PC-3 (cell line): ENCODE results near the gene AOPEP. TPM values are rescaled to one million over a fixed set of nuclear protein-coding genes. Genes with fewer than 3 reads are reported as not detected.
"Not testable (repeated sequence)": the region's sequence is repeated elsewhere in the genome, so short reads cannot be mapped to it uniquely, and the experiment has no call there.

ENCODE experiments used
- ATAC-seq: fragments of 200-7000 bp; cut with Tn5 transposase; 2 replicates; pipeline ENCODE4 v1.9.1; 2020; ENCODE audit warnings: mild to moderate bottlenecking, moderate library complexity
- BruUV-seq: library from RNA; stranded (reverse); fragments of 400-500 nt; replicated peaks from 2 replicates; lab custom pipeline; 2021; lab: Mats Ljungman, UMichigan
- CTCF ChIA-PET: fragments of 300-600 bp; sonication (Branson Sonifier 250); formaldehyde crosslinking; loops from one replicate; lab custom pipeline; 2022; ENCODE audit warnings: antibody characterized with exemption; lab: Charles Lee
- POLR2A ChIA-PET: fragments of 300-600 bp; sonication (Branson Sonifier 250); formaldehyde crosslinking; loops from one replicate; lab custom pipeline; 2022; ENCODE audit warnings: antibody characterized with exemption; ENCODE audit not compliant: unreplicated experiment; lab: Charles Lee
- DNase-seq: peaks from one replicate; pipeline ENCODE4 v3.0.0-alpha.2; 2015
- H2AFZ ChIP-seq: fragments of 300-600 bp; sonication (generic); 2 replicates; pipeline ENCODE4 v1.6.0; 2016; ENCODE audit warnings: antibody characterized with exemption, low read length
- H3F3A ChIP-seq: fragments of 300-600 bp; sonication (generic); one replicate; pipeline ENCODE4 v1.6.0; 2017; ENCODE audit warnings: antibody characterized with exemption, low read length, control low read depth, mild to moderate bottlenecking; ENCODE audit not compliant: unreplicated experiment
- H3K27ac ChIP-seq: fragments of 300-600 bp; sonication (generic); 2 replicates; pipeline ENCODE4 v1.5.1; 2016; ENCODE audit warnings: mild to moderate bottlenecking, low read length
- H3K27me3 ChIP-seq: fragments of 300-600 bp; sonication (generic); 2 replicates; pipeline ENCODE4 v1.6.1; 2016; ENCODE audit warnings: low read length, mixed read lengths
- H3K36me3 ChIP-seq: fragments of 300-600 bp; sonication (generic); 2 replicates; pipeline ENCODE4 v1.6.1; 2016; ENCODE audit warnings: low read depth, mixed run types, low read length, mixed read lengths
- H3K4me1 ChIP-seq: fragments of 300-600 bp; sonication (generic); 2 replicates; pipeline ENCODE4 v1.5.1; 2016; ENCODE audit warnings: low read length; ENCODE audit not compliant: insufficient read depth
- H3K4me2 ChIP-seq: fragments of 300-600 bp; sonication (generic); 2 replicates; pipeline ENCODE4 v1.6.0; 2016; ENCODE audit warnings: low read length
- H3K4me3 ChIP-seq: fragments of 300-600 bp; sonication (generic); 2 replicates; pipeline ENCODE4 v1.5.1; 2016; ENCODE audit warnings: mild to moderate bottlenecking, low read length, mixed read lengths
- H3K79me2 ChIP-seq: fragments of 300-600 bp; sonication (generic); 2 replicates; pipeline ENCODE4 v1.6.1; 2017; ENCODE audit warnings: low read length, mixed read lengths
- H3K9ac ChIP-seq: fragments of 300-600 bp; sonication (generic); 2 replicates; pipeline ENCODE4 v1.6.0; 2016; ENCODE audit warnings: mild to moderate bottlenecking, low read length
- H3K9me2 ChIP-seq: fragments of 300-600 bp; sonication (generic); replicated peaks from 2 replicates; pipeline ENCODE4 v1.6.1; 2016; ENCODE audit warnings: mixed run types, low read length, mixed read lengths
- H3K9me3 ChIP-seq: fragments of 300-600 bp; sonication (generic); 2 replicates; pipeline ENCODE4 v1.6.1; 2016; ENCODE audit warnings: low read length, mixed read lengths
- H4K20me1 ChIP-seq: fragments of 300-600 bp; sonication (generic); 2 replicates; pipeline ENCODE4 v1.6.1; 2016; ENCODE audit warnings: low read length, mixed read lengths
- EZH2 ChIP-seq: fragments of 300-600 bp; sonication (generic); IDR thresholded peaks from one replicate; pipeline ENCODE4 v1.6.1; 2017; ENCODE audit warnings: antibody characterized with exemption, mild to moderate bottlenecking, low read length; ENCODE audit not compliant: unreplicated experiment
- EZH2phosphoT487 ChIP-seq: fragments of 300-600 bp; sonication (generic); IDR thresholded peaks from 2 replicates; pipeline ENCODE4 v1.6.1; 2018; ENCODE audit warnings: mild to moderate bottlenecking, antibody characterized with exemption, low read length, borderline replicate concordance
- intact Hi-C: fragments of 100-400 bp; cut with micrococcal nuclease; formaldehyde crosslinking; loops from 2 replicates; pipeline ENCODE4 v1.9.0; 2023
- total RNA-seq: library from RNA; depleted of rRNA; stranded (reverse); fragments of >200 nt; gene quantifications from 2 replicates; pipeline ENCODE4 v1.2.3, GENCODE V29; 2014
- TF ChIP-seq, protein P1 (sequence below): fragments of 300-600 bp; sonication (generic); conservative IDR thresholded peaks from 2 replicates; pipeline ENCODE4 v1.5.1; 2017; ENCODE audit warnings: antibody characterized with exemption, low read depth, mild to moderate bottlenecking, low read length

Gene AOPEP
- total RNA-seq, 1 experiment from 2014 or later = 23.1 TPM

DNA sequence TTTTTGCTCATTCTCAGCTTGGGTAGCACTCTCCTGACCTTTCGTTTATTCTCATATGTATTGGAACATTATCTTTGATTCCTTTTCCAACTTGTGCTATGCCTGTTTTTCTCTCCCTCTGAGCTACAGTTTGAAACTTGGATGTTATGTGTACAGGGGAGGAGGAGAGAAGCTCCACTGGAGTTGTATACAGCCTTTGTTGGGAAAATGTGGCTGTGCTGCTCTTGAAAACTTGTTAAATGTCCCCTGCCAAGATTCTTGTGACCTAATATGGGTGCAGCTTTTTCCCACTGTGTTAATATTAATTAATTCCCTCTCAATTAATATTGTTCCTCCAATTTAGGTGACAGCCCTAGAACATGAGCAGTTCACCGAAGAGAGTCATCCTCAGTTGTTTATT, 235.4 kb downstream of the AOPEP start:
- Histone ChIP-seq H3K36me3 (no peaks in the 10 kb centered on the region), H3K27me3 (no peaks in the 10 kb centered on the region), H3K4me2 (no peak overlapping the region), H4K20me1 (no peaks in the 10 kb centered on the region), H3K4me1 (no peaks in the 10 kb centered on the region), H3K9ac (no peak overlapping the region), H2AFZ (no peak overlapping the region), H3K9me2 (no peaks in the 10 kb centered on the region), H3K79me2 (no peaks in the 10 kb centered on the region), H3K4me3 (no peak overlapping the region), H3K9me3 (no peaks in the 10 kb centered on the region), H3F3A (no peaks in the 10 kb centered on the region), H3K27ac (no peak overlapping the region)
- POLR2A ChIA-PET = no interaction called here
- DNase-seq = no peak
- ATAC-seq = no peak
- CTCF ChIA-PET = no interaction called here
- intact Hi-C loops = no loop called here
- no TSS peak for BruUV-seq
- TF ChIP-seq, protein P1, sequence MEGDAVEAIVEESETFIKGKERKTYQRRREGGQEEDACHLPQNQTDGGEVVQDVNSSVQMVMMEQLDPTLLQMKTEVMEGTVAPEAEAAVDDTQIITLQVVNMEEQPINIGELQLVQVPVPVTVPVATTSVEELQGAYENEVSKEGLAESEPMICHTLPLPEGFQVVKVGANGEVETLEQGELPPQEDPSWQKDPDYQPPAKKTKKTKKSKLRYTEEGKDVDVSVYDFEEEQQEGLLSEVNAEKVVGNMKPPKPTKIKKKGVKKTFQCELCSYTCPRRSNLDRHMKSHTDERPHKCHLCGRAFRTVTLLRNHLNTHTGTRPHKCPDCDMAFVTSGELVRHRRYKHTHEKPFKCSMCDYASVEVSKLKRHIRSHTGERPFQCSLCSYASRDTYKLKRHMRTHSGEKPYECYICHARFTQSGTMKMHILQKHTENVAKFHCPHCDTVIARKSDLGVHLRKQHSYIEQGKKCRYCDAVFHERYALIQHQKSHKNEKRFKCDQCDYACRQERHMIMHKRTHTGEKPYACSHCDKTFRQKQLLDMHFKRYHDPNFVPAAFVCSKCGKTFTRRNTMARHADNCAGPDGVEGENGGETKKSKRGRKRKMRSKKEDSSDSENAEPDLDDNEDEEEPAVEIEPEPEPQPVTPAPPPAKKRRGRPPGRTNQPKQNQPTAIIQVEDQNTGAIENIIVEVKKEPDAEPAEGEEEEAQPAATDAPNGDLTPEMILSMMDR = no peak
- no peak for TF ChIP-seq EZH2phosphoT487
- TF ChIP-seq EZH2 = no peak

DNA sequence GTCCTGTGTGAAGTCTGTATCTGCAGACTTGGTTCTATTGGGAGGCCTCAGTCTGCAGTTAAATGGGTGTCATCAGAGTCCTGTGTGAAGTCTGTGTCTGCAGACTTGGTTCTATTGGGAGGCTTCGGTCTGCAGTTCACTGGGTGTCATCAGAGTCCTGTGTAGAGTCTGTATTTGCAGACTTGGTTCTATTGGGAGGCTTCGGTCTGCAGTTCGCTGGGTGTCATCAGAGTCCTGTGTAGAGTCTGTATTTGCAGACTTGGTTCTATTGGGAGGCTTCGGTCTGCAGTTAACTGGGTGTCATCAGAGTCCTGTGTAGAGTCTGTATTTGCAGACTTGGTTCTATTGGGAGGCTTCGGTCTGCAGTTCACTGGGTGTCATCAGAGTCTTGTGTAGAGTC, 239.1 kb downstream of the AOPEP start:
- not testable (repeated sequence) for DNase-seq

DNA sequence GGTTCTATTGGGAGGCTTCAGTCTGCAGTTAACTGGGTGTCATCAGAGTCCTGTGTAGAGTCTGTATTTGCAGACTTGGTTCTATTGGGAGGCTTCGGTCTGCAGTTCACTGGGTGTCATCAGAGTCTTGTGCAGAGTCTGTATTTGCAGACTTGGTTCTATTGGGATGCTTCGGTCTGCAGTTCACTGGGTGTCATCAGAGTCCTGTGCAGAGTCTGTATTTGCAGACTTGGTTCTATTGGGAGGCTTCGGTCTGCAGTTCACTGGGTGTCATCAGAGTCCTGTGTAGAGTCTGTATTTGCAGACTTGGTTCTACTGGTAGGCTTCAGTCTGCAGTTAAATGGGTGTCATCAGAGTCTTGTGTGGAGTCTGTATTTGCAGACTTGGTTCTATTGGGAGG, 239.5 kb downstream of the AOPEP start:
- ATAC-seq, intact Hi-C loops, H3K9me3 ChIP-seq, H3F3A ChIP-seq, H3K9ac ChIP-seq, H3K79me2 ChIP-seq, DNase-seq, H3K27me3 ChIP-seq, CTCF ChIA-PET, H3K4me2 ChIP-seq, H3K4me1 ChIP-seq, H3K27ac ChIP-seq, H3K36me3 ChIP-seq, POLR2A ChIA-PET, H3K9me2 ChIP-seq, H2AFZ ChIP-seq, H4K20me1 ChIP-seq, BruUV-seq, H3K4me3 ChIP-seq: not testable (repeated sequence)

More for the DNA sequence above, 239.1 kb downstream of the AOPEP start:
- ATAC-seq, H4K20me1 ChIP-seq, H2AFZ ChIP-seq, H3K4me1 ChIP-seq, BruUV-seq, intact Hi-C loops, H3F3A ChIP-seq, H3K36me3 ChIP-seq, H3K4me3 ChIP-seq, H3K9me3 ChIP-seq, H3K27me3 ChIP-seq, H3K9me2 ChIP-seq, H3K27ac ChIP-seq, H3K79me2 ChIP-seq, POLR2A ChIA-PET, CTCF ChIA-PET, H3K9ac ChIP-seq, H3K4me2 ChIP-seq: not testable (repeated sequence)

- ChIA-PET POLR2A (no interaction called here), CTCF (no interaction called here)
- H3K36me3 ChIP-seq = no peaks in the 10 kb centered on the region
- TF ChIP-seq EZH2phosphoT487 = no peak
- no peak for TF ChIP-seq EZH2
- TF ChIP-seq, protein P1 = no peak
- H3K4me1 ChIP-seq = no peaks in the 10 kb centered on the region
- H3K27me3 ChIP-seq = no peaks in the 10 kb centered on the region
- no peaks in the 10 kb centered on the region for H3F3A ChIP-seq
- BruUV-seq = no TSS peak
- no peaks in the 10 kb centered on the region for H3K79me2 ChIP-seq
- no peak overlapping the region for H3K9ac ChIP-seq
- no peak for DNase-seq
- H3K27ac ChIP-seq = no peak overlapping the region
- H2AFZ ChIP-seq = no peak overlapping the region
- H3K4me3 ChIP-seq = no peak overlapping the region
- H3K9me2 ChIP-seq = no peaks in the 10 kb centered on the region
- no peak for ATAC-seq
- no peaks in the 10 kb centered on the region for H3K9me3 ChIP-seq
- intact Hi-C loops = no loop called here
- no peak overlapping the region for H3K4me2 ChIP-seq
- H4K20me1 ChIP-seq = no peaks in the 10 kb centered on the region
Measured at GRCh38 chr9:94967482-94967881, 241.0 kb downstream of the AOPEP start.
